IPS-20b (cell line): ENCODE measurements around the gene DDIT3.

ENCODE experiments used
- H3K27ac ChIP-seq: one replicate; pipeline ENCODE4 v1.5.1; 2013; ENCODE audit warnings: low read length
- H3K27me3 ChIP-seq: 2 replicates; pipeline ENCODE4 v1.6.1; 2013; ENCODE audit warnings: mild to moderate bottlenecking, low read length, inconsistent platforms; ENCODE audit not compliant: insufficient read depth
- H3K36me3 ChIP-seq: 2 replicates; pipeline ENCODE4 v1.6.1; 2013; ENCODE audit warnings: low read depth, mild to moderate bottlenecking, inconsistent platforms, low read length, moderate library complexity; ENCODE audit not compliant: insufficient read depth
- H3K4me1 ChIP-seq: 2 replicates; pipeline ENCODE4 v1.6.1; 2013; ENCODE audit warnings: mild to moderate bottlenecking, control low read depth, inconsistent platforms, low read length, moderate library complexity; ENCODE audit not compliant: insufficient read depth
- H3K4me3 ChIP-seq: 2 replicates; pipeline ENCODE4 v1.5.1; 2013; ENCODE audit warnings: mild to moderate bottlenecking, low read length, inconsistent platforms
- H3K9ac ChIP-seq: 2 replicates; pipeline ENCODE4 v1.6.1; 2013; ENCODE audit warnings: low read depth, mild to moderate bottlenecking, inconsistent platforms, low read length, moderate library complexity
- H3K9me3 ChIP-seq: 2 replicates; pipeline ENCODE4 v1.6.1; 2013; ENCODE audit warnings: mild to moderate bottlenecking, low read depth, low read length, inconsistent platforms; ENCODE audit not compliant: insufficient read depth

Gene DDIT3

DNA sequence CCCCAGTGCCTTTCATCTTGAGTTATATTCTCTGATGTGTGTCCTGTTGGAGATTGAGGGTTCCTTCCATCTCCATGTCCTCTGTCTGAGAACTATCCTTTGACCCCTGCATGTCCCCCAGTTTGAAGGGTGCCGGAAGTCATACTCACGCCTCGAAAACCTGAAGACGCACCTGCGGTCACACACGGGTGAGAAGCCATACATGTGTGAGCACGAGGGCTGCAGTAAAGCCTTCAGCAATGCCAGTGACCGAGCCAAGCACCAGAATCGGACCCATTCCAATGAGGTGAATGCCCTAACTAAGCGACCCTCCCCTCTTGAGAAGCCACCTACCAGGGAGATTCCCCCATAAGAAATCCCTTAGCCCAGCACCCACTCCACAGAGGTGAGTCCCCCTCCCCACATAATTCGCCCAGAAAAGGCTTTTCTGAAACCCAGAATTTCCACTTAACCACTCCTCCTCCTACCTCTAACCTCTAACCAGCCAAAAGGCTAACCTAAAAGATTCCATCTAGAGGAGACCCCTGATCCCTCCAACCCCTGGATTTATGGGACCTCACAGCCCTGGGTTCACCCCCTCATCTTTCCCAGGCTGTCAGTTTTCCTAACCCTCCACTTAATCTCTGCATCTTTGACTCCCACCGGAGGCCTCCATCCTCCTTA is 53.0 kb downstream of the DDIT3 start:
- H3K36me3 ChIP-seq = no peaks in the 10 kb centered on the region
- no peak overlapping the region for H3K27ac ChIP-seq
- H3K9ac ChIP-seq = no peak overlapping the region
- no peaks in the 10 kb centered on the region for H3K4me1 ChIP-seq
- H3K27me3 ChIP-seq = peaks cover 24% of the 10 kb centered on the region
- H3K9me3 ChIP-seq = no peaks in the 10 kb centered on the region
- H3K4me3 ChIP-seq = no peak overlapping the region
